ENCODE data around the gene PGA5.

DNA sequence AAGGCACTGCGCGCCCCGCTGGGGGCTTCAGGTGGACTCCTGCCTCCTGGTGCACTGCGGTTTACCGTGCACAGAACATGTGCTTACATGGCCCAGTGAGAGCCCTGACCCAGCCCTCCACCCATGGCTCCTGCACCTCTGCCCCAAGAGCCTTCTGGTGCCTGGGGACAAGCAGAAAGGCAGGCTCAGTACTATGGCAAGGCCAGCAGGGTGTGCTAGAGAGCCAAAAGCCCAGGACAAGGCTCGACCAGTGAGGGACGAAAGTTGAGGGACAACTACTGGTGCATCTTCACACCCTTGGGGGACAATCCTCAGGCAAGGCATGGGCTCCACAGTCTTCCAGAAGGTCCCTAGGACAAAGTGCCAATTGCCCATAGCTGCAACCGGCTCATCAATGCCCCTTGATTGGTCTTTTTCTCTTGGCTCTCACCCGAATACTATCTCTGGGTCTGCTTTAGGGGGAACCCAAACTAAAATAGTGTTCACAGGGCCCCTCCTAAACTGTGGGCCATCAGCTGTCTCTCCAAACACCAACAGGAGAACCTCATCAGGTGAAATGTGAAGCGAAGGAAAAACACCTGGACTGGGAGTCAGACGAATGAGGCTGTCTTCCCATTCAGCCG, 13.5 kb downstream of the PGA5 start:
- TF ChIP-seq ZNF70 (CRISPR knock-in tag; IDR thresholded peaks at IDR 0.05) (no peak), ZC3H10 (CRISPR knock-in tag; IDR thresholded peaks at IDR 0.05) (no peak), ZNF8 (CRISPR knock-in tag; IDR thresholded peaks at IDR 0.05) (no peak), ESRRG (CRISPR knock-in tag; IDR thresholded peaks at IDR 0.05) (no peak)
- TF ChIP-seq, protein P1, sequence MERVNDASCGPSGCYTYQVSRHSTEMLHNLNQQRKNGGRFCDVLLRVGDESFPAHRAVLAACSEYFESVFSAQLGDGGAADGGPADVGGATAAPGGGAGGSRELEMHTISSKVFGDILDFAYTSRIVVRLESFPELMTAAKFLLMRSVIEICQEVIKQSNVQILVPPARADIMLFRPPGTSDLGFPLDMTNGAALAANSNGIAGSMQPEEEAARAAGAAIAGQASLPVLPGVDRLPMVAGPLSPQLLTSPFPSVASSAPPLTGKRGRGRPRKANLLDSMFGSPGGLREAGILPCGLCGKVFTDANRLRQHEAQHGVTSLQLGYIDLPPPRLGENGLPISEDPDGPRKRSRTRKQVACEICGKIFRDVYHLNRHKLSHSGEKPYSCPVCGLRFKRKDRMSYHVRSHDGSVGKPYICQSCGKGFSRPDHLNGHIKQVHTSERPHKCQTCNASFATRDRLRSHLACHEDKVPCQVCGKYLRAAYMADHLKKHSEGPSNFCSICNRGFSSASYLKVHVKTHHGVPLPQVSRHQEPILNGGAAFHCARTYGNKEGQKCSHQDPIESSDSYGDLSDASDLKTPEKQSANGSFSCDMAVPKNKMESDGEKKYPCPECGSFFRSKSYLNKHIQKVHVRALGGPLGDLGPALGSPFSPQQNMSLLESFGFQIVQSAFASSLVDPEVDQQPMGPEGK (CRISPR knock-in tag; IDR thresholded peaks at IDR 0.05; ENCODE audit: borderline replicate concordance), result no peak
